Mesothelial cell of epicardium (in vitro differentiated cells): ENCODE results near the gene PHYHIPL. TPM values are rescaled to one million over a fixed set of nuclear protein-coding genes. Genes with fewer than 3 reads are reported as not detected.

Experiments used
- DNase-seq, 2 experiments: peaks; one replicate each; pipeline ENCODE4 v3.0.0; 2021; ENCODE audit warnings: low spot score in 2 of 2; ENCODE audit not compliant: unreplicated experiment in 2 of 2
- H3K27ac Mint-ChIP-seq: 2 replicates; pipeline ENCODE4 v1.8.0; 2021; ENCODE audit warnings: mixed read lengths
- H3K27me3 Mint-ChIP-seq: 2 replicates; pipeline ENCODE4 v1.8.0; 2021; ENCODE audit warnings: low read depth, mixed read lengths
- H3K36me3 Mint-ChIP-seq: 2 replicates; pipeline ENCODE4 v1.8.0; 2021; ENCODE audit warnings: mixed read lengths
- H3K4me1 Mint-ChIP-seq: 2 replicates; pipeline ENCODE4 v1.8.0; 2021; ENCODE audit warnings: mixed read lengths
- H3K4me3 Mint-ChIP-seq: 2 replicates; pipeline ENCODE4 v1.8.0; 2021; ENCODE audit warnings: mild to moderate bottlenecking, moderate library complexity, mixed read lengths
- H3K9me3 Mint-ChIP-seq: 2 replicates; pipeline ENCODE4 v1.8.0; 2021; ENCODE audit warnings: mixed read lengths
- total RNA-seq: library from RNA; stranded (reverse); gene quantifications from 3 replicates; pipeline ENCODE4 v1.2.1, GENCODE V29; 2021
- TF ChIP-seq, protein P1 (sequence below): fragments of 200-600 bp; sonication (generic); IDR thresholded peaks from one replicate; pipeline ENCODE4 v1.5.0; 2021; ENCODE audit warnings: antibody characterized with exemption; ENCODE audit not compliant: unreplicated experiment

The PHYHIPL gene
- total RNA-seq, 1 donor from 2014 or later, result 0.56 TPM

DNA sequence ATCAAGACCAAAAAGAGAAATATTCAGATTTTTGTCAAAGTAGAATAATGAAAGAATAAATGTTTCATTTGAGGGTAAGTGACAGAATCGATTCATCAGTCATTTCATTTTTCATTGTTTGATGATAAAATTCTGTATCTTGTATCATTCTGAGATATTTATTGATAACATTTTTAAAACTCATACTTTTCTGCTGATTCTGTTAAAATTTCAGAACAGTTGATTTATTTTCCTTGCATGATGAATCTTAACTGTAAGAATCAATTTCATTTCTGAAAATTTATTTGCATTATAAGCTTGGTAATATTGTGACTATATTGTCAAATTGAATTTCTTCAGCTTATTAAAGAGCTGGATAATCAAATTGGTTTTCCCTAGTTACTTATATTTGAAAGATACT is 13.9 kb downstream of the PHYHIPL start:
- Mint-ChIP-seq H3K9me3 (no peaks in the 10 kb centered on the region), H3K4me1 (no peaks in the 10 kb centered on the region), H3K4me3 (no peak overlapping the region), H3K27ac (no peak overlapping the region), H3K27me3 (peaks cover 5% of the 10 kb centered on the region), H3K36me3 (no peaks in the 10 kb centered on the region)
- DNase-seq, result no peak
- TF ChIP-seq, protein P1, sequence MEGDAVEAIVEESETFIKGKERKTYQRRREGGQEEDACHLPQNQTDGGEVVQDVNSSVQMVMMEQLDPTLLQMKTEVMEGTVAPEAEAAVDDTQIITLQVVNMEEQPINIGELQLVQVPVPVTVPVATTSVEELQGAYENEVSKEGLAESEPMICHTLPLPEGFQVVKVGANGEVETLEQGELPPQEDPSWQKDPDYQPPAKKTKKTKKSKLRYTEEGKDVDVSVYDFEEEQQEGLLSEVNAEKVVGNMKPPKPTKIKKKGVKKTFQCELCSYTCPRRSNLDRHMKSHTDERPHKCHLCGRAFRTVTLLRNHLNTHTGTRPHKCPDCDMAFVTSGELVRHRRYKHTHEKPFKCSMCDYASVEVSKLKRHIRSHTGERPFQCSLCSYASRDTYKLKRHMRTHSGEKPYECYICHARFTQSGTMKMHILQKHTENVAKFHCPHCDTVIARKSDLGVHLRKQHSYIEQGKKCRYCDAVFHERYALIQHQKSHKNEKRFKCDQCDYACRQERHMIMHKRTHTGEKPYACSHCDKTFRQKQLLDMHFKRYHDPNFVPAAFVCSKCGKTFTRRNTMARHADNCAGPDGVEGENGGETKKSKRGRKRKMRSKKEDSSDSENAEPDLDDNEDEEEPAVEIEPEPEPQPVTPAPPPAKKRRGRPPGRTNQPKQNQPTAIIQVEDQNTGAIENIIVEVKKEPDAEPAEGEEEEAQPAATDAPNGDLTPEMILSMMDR, result no peak

DNA sequence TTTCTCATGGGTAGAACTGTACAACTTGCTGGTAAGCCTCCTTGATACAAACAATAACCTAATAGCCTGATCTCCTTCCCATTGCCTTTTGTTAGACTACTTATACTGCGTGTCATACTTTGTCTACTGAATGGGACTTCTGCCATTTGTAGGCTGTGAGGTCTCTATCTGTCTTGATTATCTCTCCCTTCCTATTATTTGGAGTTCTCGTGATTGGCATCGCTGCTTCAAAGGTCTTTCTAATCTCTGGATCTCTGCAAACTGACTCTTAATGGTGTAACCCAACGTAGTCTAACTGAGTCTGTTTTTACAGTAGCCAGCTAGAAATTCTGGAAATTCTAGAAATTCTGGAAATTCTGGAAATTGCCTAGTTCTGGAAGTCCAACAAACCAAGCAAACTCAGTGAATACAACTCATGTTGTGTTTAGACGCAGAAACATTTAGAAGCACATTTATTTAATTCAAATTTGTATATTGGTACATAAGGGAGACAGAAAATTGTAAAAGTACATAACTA is 29.8 kb downstream of the PHYHIPL start:
- Mint-ChIP-seq H3K9me3 (peaks cover 17% of the 10 kb centered on the region), H3K4me3 (no peak overlapping the region), H3K27me3 (no peaks in the 10 kb centered on the region), H3K4me1 (peaks cover 6% of the 10 kb centered on the region), H3K36me3 (peaks cover 7% of the 10 kb centered on the region), H3K27ac (no peak overlapping the region)
- TF ChIP-seq, protein P1, result no peak
- no peak for DNase-seq

DNA sequence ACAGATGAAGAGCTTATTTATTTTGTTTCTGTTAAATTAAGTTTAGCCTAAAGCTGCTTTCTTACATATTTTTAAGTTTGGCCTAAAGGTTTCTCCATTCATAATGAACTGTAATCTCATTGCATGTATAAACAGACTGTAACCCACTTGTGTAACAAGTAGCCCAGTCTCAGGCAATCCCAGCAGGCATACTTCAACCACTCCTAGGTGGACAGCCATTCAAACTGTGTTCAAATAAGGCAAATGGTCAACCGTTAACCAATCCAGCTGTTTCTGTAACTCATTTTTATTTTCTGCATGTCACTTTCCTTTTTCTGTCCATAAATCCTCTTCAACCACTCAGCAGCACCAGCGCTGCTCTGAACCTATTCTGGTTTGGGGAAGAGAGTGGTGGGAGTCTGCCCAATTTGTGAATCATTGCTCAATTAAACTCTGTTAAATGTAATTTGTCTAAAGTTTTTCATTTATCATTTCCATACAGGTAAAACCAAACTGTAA is 35.9 kb downstream of the PHYHIPL start:
- TF ChIP-seq, protein P1, result no peak
- Mint-ChIP-seq H3K36me3 (peaks cover 7% of the 10 kb centered on the region), H3K4me1 (no peaks in the 10 kb centered on the region), H3K4me3 (no peak overlapping the region), H3K27ac (no peak overlapping the region), H3K27me3 (peaks cover 8% of the 10 kb centered on the region), H3K9me3 (peaks cover 16% of the 10 kb centered on the region)
- DNase-seq, result no peak

DNA sequence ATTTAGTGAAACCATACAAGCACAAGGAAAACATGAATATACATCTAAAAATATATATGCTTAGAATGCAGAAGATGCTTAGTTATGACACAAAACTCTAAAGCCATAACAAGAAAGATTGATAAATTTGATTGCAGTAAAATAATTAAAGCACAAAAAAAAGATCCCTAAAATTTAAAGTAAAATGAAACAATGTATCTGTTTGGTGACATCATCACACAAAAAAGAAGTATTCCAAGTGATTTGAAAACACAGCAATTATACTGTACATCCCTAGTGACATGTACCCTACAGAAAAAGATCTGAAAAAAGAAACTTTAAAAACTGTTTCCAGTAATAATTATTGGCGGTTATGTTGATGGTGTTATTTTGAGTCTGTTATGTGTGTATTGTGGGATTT is 37.7 kb downstream of the PHYHIPL start:
- Mint-ChIP-seq H3K36me3 (no peaks in the 10 kb centered on the region), H3K9me3 (peaks cover 7% of the 10 kb centered on the region), H3K4me3 (no peak overlapping the region)

DNA sequence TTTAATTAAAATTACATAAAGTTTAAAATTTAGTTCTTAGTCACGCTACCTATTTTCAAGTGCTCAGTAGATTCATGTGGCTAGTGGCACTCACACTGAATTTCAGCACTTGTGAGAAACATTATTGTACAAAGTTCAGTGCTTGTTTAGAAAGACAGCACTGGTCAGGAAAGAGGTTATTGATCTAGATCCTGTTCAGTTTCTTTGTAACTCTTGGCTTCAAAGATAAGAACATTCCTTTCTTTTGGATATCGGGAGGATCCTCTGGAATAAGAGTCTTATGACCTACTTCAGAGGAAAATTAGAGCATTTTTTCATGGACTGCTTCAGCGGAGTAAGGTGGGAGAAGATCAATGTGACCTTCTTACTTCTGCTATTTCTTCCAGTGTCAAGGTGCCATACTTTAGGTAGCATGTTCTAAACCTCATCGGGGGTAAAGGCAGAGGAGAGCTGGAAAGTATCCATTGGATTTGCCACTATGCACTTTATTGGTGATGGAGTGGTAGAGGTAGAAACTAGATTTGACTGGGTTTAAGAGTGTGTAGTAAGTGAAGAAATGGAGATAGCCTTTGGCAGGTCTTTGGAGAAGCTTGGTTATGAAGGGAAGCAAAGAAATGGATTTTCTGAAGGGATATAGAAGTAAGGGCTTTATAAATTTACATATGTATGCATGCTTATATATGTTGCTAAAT is 39.9 kb downstream of the PHYHIPL start:
- Mint-ChIP-seq H3K36me3 (no peaks in the 10 kb centered on the region), H3K4me3 (no peak overlapping the region), H3K27ac (no peak overlapping the region), H3K27me3 (peaks cover 8% of the 10 kb centered on the region), H3K9me3 (no peaks in the 10 kb centered on the region), H3K4me1 (peaks cover under 1% of the 10 kb centered on the region)
- DNase-seq, result no peak
- TF ChIP-seq, protein P1, result no peak

More for the DNA sequence above, 37.7 kb downstream of the PHYHIPL start:
- no peak for DNase-seq
- Mint-ChIP-seq H3K27ac (no peak overlapping the region), H3K27me3 (peaks cover 8% of the 10 kb centered on the region), H3K4me1 (no peaks in the 10 kb centered on the region)
- TF ChIP-seq, protein P1, result no peak
